HG03558 (cell line): ENCODE data around the gene NR2F1.
"Not testable (repeated sequence)": the region's sequence is repeated elsewhere in the genome, so short reads cannot be mapped to it uniquely, and the experiment has no call there.

Experiments
- ATAC-seq: cut with Tn5 transposase; IDR thresholded peaks from one replicate; pipeline ENCODE4 v1.9.1; 2021; ENCODE audit warnings: moderate number of reproducible peaks; ENCODE audit not compliant: unreplicated experiment; ENCODE audit errors: extremely low read depth

Gene NR2F1

GRCh38 chr5:93582677-93583438 lies at the start of gene NR2F1:
Gene NR2F1 (plus strand): TSS chr5:93583222. CDS start chr5:93585024, 1,802 bp downstream.
- no peak for ATAC-seq

- no peak for ATAC-seq
Observed at GRCh38 chr5:93545872-93546271, 37.1 kb upstream of the NR2F1 start.

- ATAC-seq = not testable (repeated sequence)
Observed at GRCh38 chr5:93549594-93549993, 33.4 kb upstream of the NR2F1 start.

GRCh38 chr5:93557021-93557604 lies 25.9 kb upstream of the NR2F1 start:
- ATAC-seq = no peak

GRCh38 chr5:93566091-93566490 lies 16.9 kb upstream of the NR2F1 start:
- no peak for ATAC-seq

GRCh38 chr5:93567424-93567823 lies 15.6 kb upstream of the NR2F1 start:
- ATAC-seq = no peak

- ATAC-seq = no peak
Observed at GRCh38 chr5:93569300-93570160, 13.5 kb upstream of the NR2F1 start.

- no peak for ATAC-seq
Observed at GRCh38 chr5:93570294-93571113, 12.5 kb upstream of the NR2F1 start.

- ATAC-seq = no peak
Observed at GRCh38 chr5:93571114-93571949, 11.7 kb upstream of the NR2F1 start.

- no peak for ATAC-seq
Observed at GRCh38 chr5:93572101-93572607, 10.9 kb upstream of the NR2F1 start.

GRCh38 chr5:93572608-93573353 lies 10.2 kb upstream of the NR2F1 start:
- ATAC-seq = no peak

- no peak for ATAC-seq
Observed at GRCh38 chr5:93573354-93574351, 9.4 kb upstream of the NR2F1 start.

GRCh38 chr5:93574491-93575305 lies 8.3 kb upstream of the NR2F1 start:
- ATAC-seq = no peak

GRCh38 chr5:93575461-93576414 lies 7.3 kb upstream of the NR2F1 start:
- no peak for ATAC-seq
